GM23338 (cell line): Measurements from ENCODE around the gene MAP4K4. TPM values are rescaled to one million over a fixed set of nuclear protein-coding genes. Genes with fewer than 3 reads are reported as not detected.

Experiments
- ATAC-seq: fragments of 200-7000 bp; cut with Tn5 transposase; 3 replicates; pipeline ENCODE4 v1.9.1; 2020
- DNase-seq: peaks from one replicate; pipeline ENCODE4 v3.0.0-alpha.2; 2015; ENCODE audit warnings: low spot score
- H2AFZ ChIP-seq: fragments of 200-600 bp; sonication (generic); 2 replicates; pipeline ENCODE4 v1.8.0; 2016; ENCODE audit warnings: antibody characterized with exemption, mild to moderate bottlenecking, moderate library complexity
- H3F3A ChIP-seq: fragments of 200-600 bp; sonication (generic); replicated peaks from 2 replicates; pipeline ENCODE4 v1.8.0; 2017; ENCODE audit warnings: antibody characterized with exemption, mixed run types, low read depth
- H3K27ac ChIP-seq: fragments of 200-600 bp; sonication (generic); 2 replicates; pipeline ENCODE4 v1.6.1; 2016; ENCODE audit warnings: low read depth
- H3K27me3 ChIP-seq: fragments of 200-600 bp; sonication (generic); 2 replicates; pipeline ENCODE4 v1.8.0; 2016; ENCODE audit warnings: mild to moderate bottlenecking, mixed run types, moderate library complexity; ENCODE audit not compliant: insufficient read depth
- H3K36me3 ChIP-seq: fragments of 200-600 bp; sonication (generic); 2 replicates; pipeline ENCODE4 v1.8.0; 2016; ENCODE audit warnings: mild to moderate bottlenecking; ENCODE audit not compliant: insufficient read depth
- H3K4me1 ChIP-seq: fragments of 200-600 bp; sonication (generic); 2 replicates; pipeline ENCODE4 v1.8.0; 2016; ENCODE audit warnings: mild to moderate bottlenecking, moderate library complexity; ENCODE audit not compliant: insufficient read depth
- H3K4me2 ChIP-seq: fragments of 200-600 bp; sonication (generic); 2 replicates; pipeline ENCODE4 v1.7.1; 2017; ENCODE audit warnings: mixed run types
- H3K4me3 ChIP-seq: fragments of 200-600 bp; sonication (generic); 2 replicates; pipeline ENCODE4 v1.6.1; 2016; ENCODE audit warnings: mixed run types
- H3K79me2 ChIP-seq: fragments of 200-600 bp; sonication (generic); replicated peaks from 2 replicates; pipeline ENCODE4 v1.8.0; 2017; ENCODE audit warnings: mild to moderate bottlenecking; ENCODE audit not compliant: insufficient read depth
- H3K9me2 ChIP-seq: fragments of 200-600 bp; sonication (generic); 2 replicates; pipeline ENCODE4 v1.8.0; 2017; ENCODE audit not compliant: insufficient read depth
- H4K20me1 ChIP-seq: fragments of 200-600 bp; sonication (generic); replicated peaks from 2 replicates; pipeline ENCODE4 v1.8.0; 2017; ENCODE audit warnings: mild to moderate bottlenecking; ENCODE audit not compliant: insufficient read depth
- H3K27ac Mint-ChIP-seq: 2 replicates; pipeline ENCODE4 v1.8.0; 2020; ENCODE audit warnings: inconsistent platforms, mild to moderate bottlenecking, moderate library complexity, mixed read lengths
- H3K27me3 Mint-ChIP-seq: 3 replicates; pipeline ENCODE4 v1.8.0; 2022; ENCODE audit warnings: low read depth, mild to moderate bottlenecking, moderate library complexity, mixed read lengths, inconsistent platforms; ENCODE audit not compliant: insufficient read depth, poor library complexity
- H3K36me3 Mint-ChIP-seq: 3 replicates; pipeline ENCODE4 v1.8.0; 2021; ENCODE audit warnings: low read depth, mild to moderate bottlenecking, inconsistent platforms, moderate library complexity, mixed read lengths
- H3K4me1 Mint-ChIP-seq: 3 replicates; pipeline ENCODE4 v1.8.0; 2020; ENCODE audit warnings: mild to moderate bottlenecking, inconsistent platforms, mixed read lengths
- H3K4me3 Mint-ChIP-seq: 3 replicates; pipeline ENCODE4 v1.8.0; 2021; ENCODE audit warnings: moderate library complexity, mild to moderate bottlenecking, inconsistent platforms, mixed read lengths
- H3K9me3 Mint-ChIP-seq: 3 replicates; pipeline ENCODE4 v1.8.0; 2020; ENCODE audit warnings: moderate library complexity, mild to moderate bottlenecking, inconsistent platforms, mixed read lengths
- CREB1 ChIP-seq: fragments of 250-450 bp; sonication (Bioruptor Pico); IDR thresholded peaks from 2 replicates; pipeline ENCODE4 v1.5.0; 2020; ENCODE audit warnings: low read depth, mild to moderate bottlenecking, moderate library complexity
- CTCF ChIP-seq, 2 experiments: fragments of 200-600 bp in 1 of 2; sonication (generic) in 1 of 2; conservative IDR thresholded peaks; 2 replicates each; pipeline versions ENCODE4 v1.5.1 to v1.6.1; 2016 to 2017; ENCODE audit warnings: antibody characterized with exemption in 2 of 2, low read depth in 2 of 2, mild to moderate bottlenecking in 2 of 2, moderate library complexity in 1 of 2
- ETS1 ChIP-seq: IDR thresholded peaks from 2 replicates; pipeline ENCODE4 v1.6.1; 2016; ENCODE audit warnings: antibody characterized with exemption
- EZH2 ChIP-seq: fragments of 200-600 bp; sonication (generic); IDR thresholded peaks from one replicate; pipeline ENCODE4 v1.8.0; 2017; ENCODE audit warnings: antibody characterized with exemption, mild to moderate bottlenecking, low read depth; ENCODE audit not compliant: unreplicated experiment
- EZH2phosphoT487 ChIP-seq: fragments of 200-600 bp; sonication (generic); IDR thresholded peaks from one replicate; pipeline ENCODE4 v1.8.1; 2018; ENCODE audit warnings: antibody characterized with exemption; ENCODE audit not compliant: unreplicated experiment
- JUNB ChIP-seq: IDR thresholded peaks from one replicate; pipeline ENCODE4 v1.6.1; 2016; ENCODE audit warnings: antibody characterized with exemption; ENCODE audit not compliant: unreplicated experiment
- NANOG ChIP-seq: IDR thresholded peaks from 2 replicates; pipeline ENCODE4 v1.6.1; 2016; ENCODE audit warnings: antibody characterized with exemption, borderline replicate concordance
- POLR2AphosphoS5 ChIP-seq: IDR thresholded peaks from 2 replicates; pipeline ENCODE4 v1.6.1; 2016; ENCODE audit warnings: antibody characterized with exemption, low read depth
- REST ChIP-seq: IDR thresholded peaks from one replicate; pipeline ENCODE4 v1.6.1; 2018; ENCODE audit warnings: antibody characterized with exemption; ENCODE audit not compliant: unreplicated experiment
- STAT1 ChIP-seq: IDR thresholded peaks from one replicate; pipeline ENCODE4 v1.6.1; 2016; ENCODE audit warnings: antibody characterized with exemption; ENCODE audit not compliant: unreplicated experiment
- ZNF114 ChIP-seq: fragments of 250-450 bp; sonication (Bioruptor Pico); IDR thresholded peaks from 2 replicates; pipeline ENCODE4 v1.5.0; 2020; ENCODE audit warnings: mild to moderate bottlenecking, moderate library complexity
- ZNF331 ChIP-seq: fragments of 250-450 bp; sonication (Bioruptor Pico); IDR thresholded peaks from 2 replicates; pipeline ENCODE4 v1.5.0; 2020; ENCODE audit warnings: low read depth, mild to moderate bottlenecking, moderate library complexity
- polyA plus RNA-seq: library from polyadenylated mRNA; unstranded; fragments of >200 nt; fragmentation: Nextera tagmentation; extraction: Ambion mirVana; gene quantifications from 2 replicates; pipeline ENCODE4 v1.2.1, GENCODE V29; 2016
- total RNA-seq: library from RNA; depleted of rRNA; stranded (reverse); fragments of >200 nt; shearing (Covaris generic); gene quantifications from 2 replicates; pipeline ENCODE4 v1.2.3, GENCODE V29; 2014

Gene MAP4K4
- total and polyA plus RNA-seq, 2 experiments from 2014 or later = 34.6 to 99.2 TPM

- TF ChIP-seq REST (no peak), ZNF114 (no peak), EZH2phosphoT487 (no peak), EZH2 (no peak)
Observed at GRCh38 chr2:101689114-101689825, 8.2 kb upstream of the MAP4K4 start (continued).

GRCh38 chr2:101690547-101691152 is 6.9 kb upstream of the MAP4K4 start:
- no peak overlapping the region for H2AFZ ChIP-seq
- H3K36me3 ChIP-seq = no peaks in the 10 kb centered on the region
- ATAC-seq = no peak
- H3K4me3 ChIP-seq = no peak overlapping the region
- H3K27ac ChIP-seq = no peak overlapping the region
- no peaks in the 10 kb centered on the region for H3F3A ChIP-seq
- DNase-seq = no peak
- H3K9me3 Mint-ChIP-seq = no peaks in the 10 kb centered on the region; the same call in 2 of the 3 replicates
- no peaks in the 10 kb centered on the region for H3K36me3 Mint-ChIP-seq
- H3K9me2 ChIP-seq = no peaks in the 10 kb centered on the region
- H4K20me1 ChIP-seq = no peaks in the 10 kb centered on the region
- no peak overlapping the region for H3K27ac Mint-ChIP-seq
- H3K27me3 Mint-ChIP-seq = peaks cover 6% of the 10 kb centered on the region
- H3K4me3 Mint-ChIP-seq = no peak overlapping the region
- H3K4me2 ChIP-seq = no peak overlapping the region
- H3K27me3 ChIP-seq = no peaks in the 10 kb centered on the region
- no peaks in the 10 kb centered on the region for H3K4me1 ChIP-seq
- 0 out of 3 replicates have a peak, but pooled peaks cover 2% of the 10 kb centered on the region for H3K4me1 Mint-ChIP-seq
- H3K79me2 ChIP-seq = no peaks in the 10 kb centered on the region
- TF ChIP-seq CTCF (conservative IDR thresholded peaks at IDR 0.05; ENCODE audit: low read depth in 2 of 2) (no peak), JUNB (no peak), NANOG (no peak), STAT1 (no peak), CREB1 (CRISPR knock-in tag) (no peak), ETS1 (no peak), ZNF331 (CRISPR knock-in tag) (no peak), EZH2phosphoT487 (no peak), POLR2AphosphoS5 (no peak), EZH2 (no peak)
